ENCODE data around the gene PHAF1.

PHAF1 gene

GRCh38 chr16:67148656-67149275 lies 39.0 kb downstream of the PHAF1 start:
- DNase-seq: no peak

- DNase-seq: no peak
Observed at GRCh38 chr16:67149276-67150046, 39.7 kb downstream of the PHAF1 start.

GRCh38 chr16:67150047-67150832 lies 40.5 kb downstream of the PHAF1 start:
- no peak for DNase-seq

GRCh38 chr16:67150833-67151396 lies 41.2 kb downstream of the PHAF1 start, which contains the start of gene B3GNT9:
Gene B3GNT9, minus strand, starts transcription at chr16:67150998. Its CDS starts 513 bp downstream, at chr16:67150485.
- DNase-seq: peak; percentile 54

GRCh38 chr16:67151431-67152097 lies 41.8 kb downstream of the PHAF1 start:
- no peak for DNase-seq

DNA sequence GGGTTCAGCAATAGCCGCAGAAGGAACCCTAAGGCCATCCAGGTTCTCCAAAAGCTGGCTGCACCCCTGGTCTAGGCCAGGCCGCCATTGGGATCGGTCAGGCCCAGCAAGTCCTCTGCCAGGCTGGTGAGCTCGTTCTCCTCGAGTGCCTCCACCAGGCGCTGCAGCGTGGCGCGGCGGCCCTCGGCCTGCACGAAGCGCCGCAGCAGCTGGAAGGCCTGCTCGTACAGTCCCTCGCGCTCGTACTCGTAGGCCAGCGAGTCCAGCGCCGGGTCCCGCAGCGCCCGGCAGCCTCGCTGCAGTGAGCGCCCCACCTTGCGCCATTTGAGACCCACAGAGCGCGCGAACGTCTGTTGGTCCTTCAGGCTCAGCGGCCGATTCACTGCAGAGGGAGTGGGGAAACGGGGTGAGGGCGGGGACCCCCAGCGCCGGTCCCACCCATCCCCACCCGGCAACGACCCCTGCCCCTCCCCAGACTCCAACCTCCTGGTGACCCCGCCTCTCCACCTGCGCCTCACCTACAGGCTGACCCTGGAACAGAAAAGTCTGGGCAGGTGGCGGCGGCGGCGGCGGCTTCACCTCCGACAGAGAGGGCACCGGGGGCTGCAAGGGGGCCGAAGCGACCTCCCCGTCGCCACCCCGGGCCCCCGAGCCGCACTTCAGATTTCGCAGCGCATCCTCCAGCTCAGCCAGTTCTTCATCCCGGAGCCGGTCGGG lies 45.0 kb downstream of the PHAF1 start:
- DNase-seq: no peak

DNA sequence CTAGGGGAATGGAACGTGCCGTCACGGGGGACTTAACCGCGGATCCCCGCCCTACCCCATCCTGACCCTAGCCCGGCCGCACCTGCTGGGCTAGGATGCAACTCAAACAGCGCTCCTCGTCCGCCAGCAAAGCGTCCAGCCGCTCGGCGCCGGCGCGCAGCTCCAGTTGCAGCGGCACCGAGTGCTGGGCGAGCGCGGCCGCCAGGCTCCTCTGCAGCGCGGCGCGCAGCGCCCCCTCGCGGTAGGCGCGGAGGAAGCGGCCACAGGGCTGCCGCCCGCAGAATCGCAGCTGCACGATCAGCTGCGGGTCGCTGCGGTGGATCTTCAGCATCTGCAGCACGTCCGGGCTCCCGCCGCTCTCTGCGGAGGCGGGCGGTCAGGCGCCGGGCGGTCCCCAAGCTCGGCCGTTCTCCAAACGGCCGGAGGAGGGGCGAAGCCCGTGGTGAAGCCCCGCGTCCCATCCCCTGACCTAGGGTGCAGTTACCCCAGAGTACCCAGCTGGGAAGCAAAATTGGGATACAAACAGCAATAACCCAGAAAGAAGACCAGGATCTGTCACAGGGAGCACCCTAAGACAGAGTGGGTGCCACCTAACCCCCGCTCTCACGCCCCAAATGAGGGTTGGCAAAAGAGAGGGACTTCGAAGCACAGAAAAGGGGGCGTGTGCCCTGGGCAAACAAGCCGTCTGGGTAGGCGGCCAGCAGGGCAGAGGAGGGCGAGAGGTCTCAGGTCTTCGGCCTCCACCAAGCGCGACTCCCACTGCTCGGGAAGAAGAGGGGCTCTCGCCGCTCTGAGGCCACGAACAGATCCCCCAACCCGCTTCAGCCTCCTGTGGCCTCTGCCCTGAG lies 45.8 kb downstream of the PHAF1 start:
- no peak for DNase-seq

GRCh38 chr16:67156143-67156844 lies 46.6 kb downstream of the PHAF1 start:
- no peak for DNase-seq

DNA sequence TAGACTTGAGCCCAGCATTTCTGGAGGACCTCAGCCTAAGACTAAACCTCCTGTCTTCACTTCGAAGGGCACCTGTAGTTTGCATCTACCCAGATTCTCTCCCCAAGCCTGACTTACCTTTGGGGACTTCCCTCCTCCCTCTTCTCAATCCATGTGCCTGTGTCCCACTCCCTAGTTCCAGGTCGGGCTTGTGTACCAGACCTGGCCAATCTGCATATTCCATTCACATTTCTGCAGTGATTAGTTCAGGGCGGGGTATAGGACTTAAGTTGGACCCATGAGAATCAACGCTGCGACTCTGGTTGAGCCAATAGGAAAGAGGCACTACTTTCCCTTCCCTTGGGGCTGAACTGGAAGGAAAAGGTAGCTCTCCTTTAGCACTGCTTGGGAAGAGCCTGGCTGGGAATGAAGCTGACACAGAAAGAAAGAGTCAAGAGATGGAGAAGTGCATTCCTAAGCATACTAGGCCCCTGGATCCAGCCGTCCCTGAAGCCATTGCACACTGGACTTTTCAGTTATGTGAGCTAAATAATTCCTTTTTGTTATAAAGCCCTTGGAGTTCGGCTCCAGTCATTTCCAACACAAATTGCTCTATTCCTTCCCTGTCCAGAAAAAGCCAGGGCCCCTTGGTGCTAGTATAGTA lies 47.5 kb downstream of the PHAF1 start:
- DNase-seq: no peak

GRCh38 chr16:67157892-67158635 lies 48.3 kb downstream of the PHAF1 start:
- no peak for DNase-seq

DNA sequence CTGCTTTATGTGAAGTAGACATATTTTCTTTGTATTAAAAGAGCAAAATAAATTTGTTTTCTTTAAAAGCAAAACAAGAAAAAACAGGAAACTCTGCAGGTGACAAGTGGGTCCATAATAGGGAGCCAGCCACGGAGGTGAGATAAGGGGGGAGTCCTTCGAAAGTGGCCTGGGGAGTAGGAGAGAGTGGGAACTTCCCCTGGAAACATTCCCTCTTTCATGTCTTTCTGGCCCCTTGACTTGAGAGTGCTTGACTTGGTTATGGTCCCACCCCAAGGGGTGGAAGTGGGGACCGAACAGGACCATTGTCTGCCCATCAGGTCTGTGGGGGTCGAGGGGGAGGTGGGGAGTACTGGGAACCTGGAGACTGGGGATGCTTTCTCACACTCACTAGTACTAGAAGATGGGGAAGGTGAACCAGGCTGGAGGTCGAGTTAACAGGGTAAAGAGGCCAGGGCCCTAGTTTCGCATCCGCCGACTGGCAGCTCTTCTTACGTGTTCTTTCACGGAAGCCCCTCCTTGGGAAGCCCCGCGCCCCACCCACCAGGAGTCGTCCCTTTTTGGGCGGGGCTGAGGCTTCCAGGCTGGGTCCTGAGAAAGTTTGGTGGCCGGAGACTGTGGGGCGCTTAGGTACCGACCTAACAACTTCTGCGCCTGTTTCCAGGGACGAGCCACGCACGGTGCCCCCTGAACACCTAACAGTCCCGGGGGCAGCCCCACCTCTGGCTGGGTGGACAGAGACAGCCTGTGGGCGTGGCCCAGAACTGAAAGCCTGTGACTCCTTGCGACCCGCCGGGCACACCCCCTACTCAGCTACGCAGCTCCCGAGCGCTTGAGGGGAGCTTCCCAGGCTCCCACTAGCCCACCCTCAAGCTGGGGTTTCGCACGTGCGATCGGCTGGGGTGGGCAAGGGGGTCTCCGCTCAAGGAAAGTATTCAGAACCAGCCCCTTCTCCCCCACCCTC lies 49.2 kb downstream of the PHAF1 start:
- DNase-seq: no peak

DNA sequence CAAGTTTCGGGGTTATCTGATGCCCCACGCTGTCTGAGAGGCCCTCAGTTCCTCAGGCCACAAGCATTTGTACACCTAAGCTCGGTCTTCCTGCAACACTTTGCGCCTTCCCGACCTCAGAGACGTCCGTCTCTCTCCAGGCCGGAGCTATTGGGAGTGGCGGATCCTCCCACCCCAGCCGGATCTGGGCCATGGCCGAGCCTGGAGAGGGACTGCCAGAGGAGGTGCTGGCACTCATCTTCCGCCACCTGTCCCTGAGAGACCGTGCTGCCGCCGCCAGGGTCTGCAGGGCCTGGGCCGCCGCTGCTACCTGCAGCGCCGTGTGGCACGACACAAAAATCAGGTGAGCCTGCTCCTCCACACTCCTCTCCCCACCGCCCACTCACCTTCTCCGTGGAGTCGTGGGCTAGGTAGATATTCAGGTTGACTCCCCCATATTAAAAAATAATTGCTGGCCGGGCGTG lies 51.9 kb downstream of the PHAF1 start:
- DNase-seq: no peak

- DNase-seq: no peak
Observed at GRCh38 chr16:67162506-67163163, 52.9 kb downstream of the PHAF1 start.

GRCh38 chr16:67163164-67163998 lies 53.6 kb downstream of the PHAF1 start:
- DNase-seq: peak; percentile 33

- no peak for DNase-seq
Observed at GRCh38 chr16:67163999-67164558, 54.3 kb downstream of the PHAF1 start.

- no peak for DNase-seq
Observed at GRCh38 chr16:67164599-67165061, 54.9 kb downstream of the PHAF1 start, which contains the start of gene HSF4. Gene HSF4, plus strand, starts transcription at chr16:67164745. Its CDS starts 67 bp downstream, at chr16:67164812.

Data from DMS79 (cell line).